HCT116 (cell line): ENCODE results near the gene ZEB1. TPM values are rescaled to one million over a fixed set of nuclear protein-coding genes. Genes with fewer than 3 reads are reported as not detected.

Source experiments
- ATAC-seq: fragments of 200-7000 bp; cut with Tn5 transposase; 2 replicates; pipeline ENCODE4 v1.9.1; 2020; ENCODE audit warnings: mild to moderate bottlenecking, moderate library complexity
- BruUV-seq: library from RNA; stranded (reverse); fragments of 400-500 nt; replicated peaks from 2 replicates; lab custom pipeline; 2021; lab: Mats Ljungman, UMichigan
- CTCF ChIA-PET: fragments of 300-600 bp; sonication (Branson Sonifier 250); formaldehyde crosslinking; loops from one replicate; lab custom pipeline; 2021; ENCODE audit warnings: antibody characterized with exemption; lab: Charles Lee
- POLR2A ChIA-PET: fragments of 300-600, 350-600 bp; sonication (Branson Sonifier 250); formaldehyde crosslinking; loops from one replicate; lab custom pipeline; 2021; ENCODE audit warnings: antibody characterized with exemption; lab: Charles Lee
- RAD21 ChIA-PET, 2 experiments: fragments of 300-600 bp; sonication (Branson Sonifier 250); formaldehyde crosslinking; loops; one replicate each; lab custom pipeline; 2023; ENCODE audit warnings: low total read pairs in 2 of 2; ENCODE audit not compliant: uncharacterized antibody in 2 of 2, unreplicated experiment in 2 of 2, low non-redundant PET in 1 of 2; lab: Charles Lee
- DNase-seq: peaks from one replicate; pipeline ENCODE4 v3.0.0-alpha.2; 2010; ENCODE audit warnings: low read depth, low spot score
- H2AFZ ChIP-seq: fragments of 200-600 bp; shearing (Covaris generic), sonication (generic); 2 replicates; pipeline ENCODE4 v1.6.1; 2017; ENCODE audit warnings: low read depth, mixed run types, mixed read lengths, antibody characterized with exemption, low read length; ENCODE audit not compliant: poor library complexity, severe bottlenecking
- H3K27ac ChIP-seq: 2 replicates; pipeline ENCODE4 v1.5.1; 2012; ENCODE audit warnings: low read depth, low read length
- H3K27me3 ChIP-seq: fragments of 200-600 bp; sonication (generic); 2 replicates; pipeline ENCODE4 v1.6.1; 2016; ENCODE audit warnings: mixed run types, low read length, mixed read lengths; ENCODE audit not compliant: insufficient read depth
- H3K36me3 ChIP-seq, 2 experiments: fragments of 200-500 bp in 1 of 2; fragments of 200-600 bp in 1 of 2; sonication (Bioruptor generic) in 1 of 2; sonication (generic) in 1 of 2; 2 replicates each; pipeline versions ENCODE4 v1.5.1 to v1.6.1; 2014 to 2016; ENCODE audit warnings: low read length in 2 of 2, inconsistent platforms in 1 of 2, mixed read lengths in 1 of 2, mixed run types in 1 of 2; ENCODE audit not compliant: insufficient read depth in 2 of 2, control insufficient read depth in 1 of 2
- H3K4me1 ChIP-seq, 2 experiments: fragments of 200-600 bp in 1 of 2; sonication (generic) in 1 of 2; 2 replicates each; pipeline versions ENCODE4 v1.5.1 to v1.6.1; 2012 to 2017; ENCODE audit warnings: low read length in 2 of 2, inconsistent platforms in 1 of 2, mild to moderate bottlenecking in 1 of 2, mixed read lengths in 1 of 2, mixed run types in 1 of 2, moderate library complexity in 1 of 2; ENCODE audit not compliant: insufficient read depth in 2 of 2, control insufficient read depth in 1 of 2
- H3K4me2 ChIP-seq: fragments of 200-600 bp; sonication (generic); 2 replicates; pipeline ENCODE4 v1.6.1; 2017; ENCODE audit warnings: mixed run types, low read length, mixed read lengths
- H3K4me3 ChIP-seq, 2 experiments: fragments of 200-600 bp in 1 of 2; sonication (generic) in 1 of 2; replicated peaks in 1 of 2; 2 replicates each; pipeline ENCODE4 v1.5.1; 2011 to 2016; ENCODE audit warnings: low read length in 2 of 2, control low read depth in 1 of 2, low read depth in 1 of 2, mild to moderate bottlenecking in 1 of 2, mixed read lengths in 1 of 2, mixed run types in 1 of 2
- H3K79me2 ChIP-seq: fragments of 200-600 bp; sonication (generic); 2 replicates; pipeline ENCODE4 v1.6.1; 2017; ENCODE audit warnings: mild to moderate bottlenecking, mixed run types, low read length, moderate library complexity, mixed read lengths; ENCODE audit not compliant: insufficient read depth
- H3K9ac ChIP-seq: fragments of 200-600 bp; sonication (generic); 2 replicates; pipeline ENCODE4 v1.6.1; 2016; ENCODE audit warnings: low read length, mixed read lengths
- H3K9me2 ChIP-seq: fragments of 200-600 bp; sonication (generic), shearing (Covaris generic); 2 replicates; pipeline ENCODE4 v1.6.1; 2017; ENCODE audit warnings: mixed run types, mild to moderate bottlenecking, moderate library complexity; ENCODE audit not compliant: insufficient read depth
- H3K9me3 ChIP-seq, 2 experiments: fragments of 200-500 bp in 1 of 2; fragments of 200-600 bp in 1 of 2; sonication (Bioruptor generic) in 1 of 2; sonication (generic) in 1 of 2; 2 replicates each; pipeline ENCODE4 v1.6.1; 2014 to 2017; ENCODE audit warnings: low read length in 2 of 2, mixed read lengths in 2 of 2, inconsistent platforms in 1 of 2, low read depth in 1 of 2, mild to moderate bottlenecking in 1 of 2, mixed run types in 1 of 2, moderate library complexity in 1 of 2; ENCODE audit not compliant: control insufficient read depth in 1 of 2, insufficient read depth in 1 of 2
- H4K20me1 ChIP-seq: fragments of 200-600 bp; sonication (generic), shearing (Covaris generic); 2 replicates; pipeline ENCODE4 v1.6.1; 2017; ENCODE audit warnings: mixed run types, mild to moderate bottlenecking, moderate library complexity; ENCODE audit not compliant: insufficient read depth
- CBX3 ChIP-seq: IDR thresholded peaks from 2 replicates; pipeline ENCODE4 v1.6.1; 2012; ENCODE audit warnings: low read depth
- CEBPB ChIP-seq: IDR thresholded peaks from 2 replicates; pipeline ENCODE4 v1.6.1; 2012; ENCODE audit warnings: low read depth
- ELF1 ChIP-seq: IDR thresholded peaks from 2 replicates; pipeline ENCODE4 v1.6.1; 2012; ENCODE audit warnings: low read depth, borderline replicate concordance
- EZH2 ChIP-seq: fragments of 200-600 bp; sonication (generic); IDR thresholded peaks from 2 replicates; pipeline ENCODE4 v1.6.1; 2017; ENCODE audit warnings: antibody characterized with exemption, mixed run types
- EZH2phosphoT487 ChIP-seq: fragments of 200-600 bp; IDR thresholded peaks from 2 replicates; pipeline ENCODE4 v1.6.1; 2018; ENCODE audit warnings: antibody characterized with exemption, borderline replicate concordance
- JUND ChIP-seq: IDR thresholded peaks from 2 replicates; pipeline ENCODE4 v1.6.1; 2012
- POLR2A ChIP-seq: IDR thresholded peaks from 2 replicates; pipeline ENCODE4 v1.7.0; 2011; ENCODE audit warnings: borderline replicate concordance; ENCODE audit not compliant: insufficient read depth, insufficient read length; ENCODE audit errors: extremely low read depth
- SIN3A ChIP-seq: IDR thresholded peaks from 2 replicates; pipeline ENCODE4 v1.6.1; 2012; ENCODE audit warnings: low read depth
- SP1 ChIP-seq: IDR thresholded peaks from 2 replicates; pipeline ENCODE4 v1.6.1; 2012; ENCODE audit warnings: low read depth
- SRF ChIP-seq: IDR thresholded peaks from 2 replicates; pipeline ENCODE4 v1.6.1; 2012; ENCODE audit warnings: low read depth
- ZFX ChIP-seq: fragments of 450-650 bp; IDR thresholded peaks from 2 replicates; pipeline ENCODE4 v1.6.1; 2017
- ZNF274 ChIP-seq: fragments of 200-500 bp; sonication (Bioruptor generic); IDR thresholded peaks from 2 replicates; pipeline ENCODE4 v1.6.1; 2014; ENCODE audit warnings: mild to moderate bottlenecking, low read depth, low read length, inconsistent platforms
- intact Hi-C: fragments of 100-400 bp; cut with micrococcal nuclease; formaldehyde crosslinking; loops from 2 replicates; pipeline ENCODE4 v1.10.0; 2022
- total RNA-seq: library from RNA; stranded (reverse); gene quantifications from one replicate; pipeline ENCODE4 v1.2.1, GENCODE V29; 2021; ENCODE audit not compliant: unreplicated experiment
- TF ChIP-seq, protein P1 (sequence below), 3 experiments: fragments of 200-600 bp in 1 of 3; sonication (generic) in 1 of 3; IDR thresholded peaks in 2 of 3; conservative IDR thresholded peaks in 1 of 3; 2 replicates each; pipeline ENCODE4 v1.5.1; 2012 to 2017; ENCODE audit warnings: low read depth in 2 of 3, low read length in 2 of 3, antibody characterized with exemption in 1 of 3, borderline replicate concordance in 1 of 3, control low read depth in 1 of 3, mild to moderate bottlenecking in 1 of 3, mixed read lengths in 1 of 3, mixed run types in 1 of 3, moderate library complexity in 1 of 3; ENCODE audit not compliant: insufficient read depth in 1 of 3
- TF ChIP-seq, protein P2 (sequence below): IDR thresholded peaks from 2 replicates; pipeline ENCODE4 v1.6.1; 2011; ENCODE audit warnings: mild to moderate bottlenecking, low read length, moderate library complexity; ENCODE audit not compliant: insufficient replicate concordance; ENCODE audit errors: extremely low read depth
- TF ChIP-seq, protein P3 (sequence below): IDR thresholded peaks from 2 replicates; pipeline ENCODE4 v1.6.1; 2012
- TF ChIP-seq, protein P4 (sequence below): IDR thresholded peaks from 2 replicates; pipeline ENCODE4 v1.6.1; 2012

ZEB1 gene
- total RNA-seq, 1 experiment from 2014 or later = 3.4 TPM

DNA sequence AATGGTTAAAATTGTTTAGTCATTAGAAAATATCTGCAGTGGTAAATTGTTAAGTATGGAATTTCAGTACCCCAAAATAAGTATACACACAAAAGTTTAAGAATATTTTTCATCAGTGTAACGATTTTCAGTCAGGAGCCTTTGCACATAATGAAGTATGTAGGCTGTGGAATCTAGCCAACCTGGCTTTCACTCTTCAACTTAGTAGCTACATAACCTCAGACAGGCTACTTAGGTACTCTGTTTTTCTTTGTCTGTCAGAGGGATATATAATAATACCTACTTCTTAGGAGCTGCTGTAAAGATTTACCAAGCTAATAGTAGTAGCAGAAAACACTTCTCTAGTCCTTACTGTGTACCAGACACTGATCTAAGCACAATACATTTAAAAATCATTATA is 137.5 kb downstream of the ZEB1 start:
- TF ChIP-seq SIN3A (no peak), EZH2phosphoT487 (no peak), JUND (no peak), SRF (no peak), ZNF274 (no peak), POLR2A (no peak), EZH2 (no peak), CBX3 (no peak), CEBPB (no peak), ELF1 (no peak), SP1 (no peak), ZFX (no peak)
- TF ChIP-seq, protein P1, sequence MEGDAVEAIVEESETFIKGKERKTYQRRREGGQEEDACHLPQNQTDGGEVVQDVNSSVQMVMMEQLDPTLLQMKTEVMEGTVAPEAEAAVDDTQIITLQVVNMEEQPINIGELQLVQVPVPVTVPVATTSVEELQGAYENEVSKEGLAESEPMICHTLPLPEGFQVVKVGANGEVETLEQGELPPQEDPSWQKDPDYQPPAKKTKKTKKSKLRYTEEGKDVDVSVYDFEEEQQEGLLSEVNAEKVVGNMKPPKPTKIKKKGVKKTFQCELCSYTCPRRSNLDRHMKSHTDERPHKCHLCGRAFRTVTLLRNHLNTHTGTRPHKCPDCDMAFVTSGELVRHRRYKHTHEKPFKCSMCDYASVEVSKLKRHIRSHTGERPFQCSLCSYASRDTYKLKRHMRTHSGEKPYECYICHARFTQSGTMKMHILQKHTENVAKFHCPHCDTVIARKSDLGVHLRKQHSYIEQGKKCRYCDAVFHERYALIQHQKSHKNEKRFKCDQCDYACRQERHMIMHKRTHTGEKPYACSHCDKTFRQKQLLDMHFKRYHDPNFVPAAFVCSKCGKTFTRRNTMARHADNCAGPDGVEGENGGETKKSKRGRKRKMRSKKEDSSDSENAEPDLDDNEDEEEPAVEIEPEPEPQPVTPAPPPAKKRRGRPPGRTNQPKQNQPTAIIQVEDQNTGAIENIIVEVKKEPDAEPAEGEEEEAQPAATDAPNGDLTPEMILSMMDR (IDR thresholded peaks at IDR 0.05 in 2 of 3, conservative IDR thresholded peaks at IDR 0.05 in 1 of 3; ENCODE audit: borderline replicate concordance in 1 of 3, insufficient read depth in 1 of 3, low read depth in 2 of 3, low read length in 2 of 3) = no peak
- TF ChIP-seq, protein P2, sequence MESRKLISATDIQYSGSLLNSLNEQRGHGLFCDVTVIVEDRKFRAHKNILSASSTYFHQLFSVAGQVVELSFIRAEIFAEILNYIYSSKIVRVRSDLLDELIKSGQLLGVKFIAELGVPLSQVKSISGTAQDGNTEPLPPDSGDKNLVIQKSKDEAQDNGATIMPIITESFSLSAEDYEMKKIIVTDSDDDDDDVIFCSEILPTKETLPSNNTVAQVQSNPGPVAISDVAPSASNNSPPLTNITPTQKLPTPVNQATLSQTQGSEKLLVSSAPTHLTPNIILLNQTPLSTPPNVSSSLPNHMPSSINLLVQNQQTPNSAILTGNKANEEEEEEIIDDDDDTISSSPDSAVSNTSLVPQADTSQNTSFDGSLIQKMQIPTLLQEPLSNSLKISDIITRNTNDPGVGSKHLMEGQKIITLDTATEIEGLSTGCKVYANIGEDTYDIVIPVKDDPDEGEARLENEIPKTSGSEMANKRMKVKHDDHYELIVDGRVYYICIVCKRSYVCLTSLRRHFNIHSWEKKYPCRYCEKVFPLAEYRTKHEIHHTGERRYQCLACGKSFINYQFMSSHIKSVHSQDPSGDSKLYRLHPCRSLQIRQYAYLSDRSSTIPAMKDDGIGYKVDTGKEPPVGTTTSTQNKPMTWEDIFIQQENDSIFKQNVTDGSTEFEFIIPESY = no peak
- TF ChIP-seq, protein P3, sequence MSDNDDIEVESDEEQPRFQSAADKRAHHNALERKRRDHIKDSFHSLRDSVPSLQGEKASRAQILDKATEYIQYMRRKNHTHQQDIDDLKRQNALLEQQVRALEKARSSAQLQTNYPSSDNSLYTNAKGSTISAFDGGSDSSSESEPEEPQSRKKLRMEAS = no peak
- TF ChIP-seq, protein P4, sequence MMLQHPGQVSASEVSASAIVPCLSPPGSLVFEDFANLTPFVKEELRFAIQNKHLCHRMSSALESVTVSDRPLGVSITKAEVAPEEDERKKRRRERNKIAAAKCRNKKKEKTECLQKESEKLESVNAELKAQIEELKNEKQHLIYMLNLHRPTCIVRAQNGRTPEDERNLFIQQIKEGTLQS = no peak
- TF ChIP-seq, all 23 proteins: peak for 0
- no peak overlapping the region for H2AFZ ChIP-seq
- H3K4me1 ChIP-seq = no peaks in the 10 kb centered on the region
- H3K27ac ChIP-seq = no peak overlapping the region
- H3K9me2 ChIP-seq = no peaks in the 10 kb centered on the region
- intact Hi-C loops = no loop called here
- H3K4me3 ChIP-seq = no peak overlapping the region
- H3K79me2 ChIP-seq = no peaks in the 10 kb centered on the region
- no peak for DNase-seq
- no peak overlapping the region for H3K4me2 ChIP-seq
- POLR2A ChIA-PET = no interaction called here
- BruUV-seq = no TSS peak
- no peaks in the 10 kb centered on the region for H3K36me3 ChIP-seq
- H3K9ac ChIP-seq = no peak overlapping the region
- no peak for ATAC-seq
- RAD21 ChIA-PET = no interaction called here
- CTCF ChIA-PET = interaction anchor here (2.5 kb wide), 1 partner anchor 12 kb away, joined by 13 read pairs; no protein-coding TSS in a partner anchor
- no peaks in the 10 kb centered on the region for H3K27me3 ChIP-seq
- no peaks in the 10 kb centered on the region; a peak in 1 of 4 replicates for H3K9me3 ChIP-seq
- no peaks in the 10 kb centered on the region for H4K20me1 ChIP-seq
